Measurements from ENCODE around the gene ZNF451.

The ZNF451 gene

DNA sequence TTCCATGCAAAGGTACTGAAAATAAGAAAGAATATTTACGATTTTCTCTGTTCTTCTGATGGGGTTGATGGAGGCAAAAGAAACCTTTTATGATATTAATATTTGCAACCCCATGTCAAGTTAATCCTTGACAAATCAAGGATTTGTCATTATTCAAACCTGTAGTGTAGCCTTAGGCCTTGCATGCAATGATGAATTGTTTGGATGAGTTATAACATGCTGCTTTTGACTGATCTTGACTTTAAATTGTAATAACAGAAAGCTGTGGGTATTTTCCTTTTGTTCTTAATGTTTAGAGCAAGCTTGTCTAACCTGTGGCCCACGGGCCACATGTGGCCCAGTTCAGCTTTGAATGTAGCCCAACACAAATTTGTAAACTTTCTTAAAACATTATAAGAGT lies 69.1 kb downstream of the ZNF451 start:
- no peak for DNase-seq

DNA sequence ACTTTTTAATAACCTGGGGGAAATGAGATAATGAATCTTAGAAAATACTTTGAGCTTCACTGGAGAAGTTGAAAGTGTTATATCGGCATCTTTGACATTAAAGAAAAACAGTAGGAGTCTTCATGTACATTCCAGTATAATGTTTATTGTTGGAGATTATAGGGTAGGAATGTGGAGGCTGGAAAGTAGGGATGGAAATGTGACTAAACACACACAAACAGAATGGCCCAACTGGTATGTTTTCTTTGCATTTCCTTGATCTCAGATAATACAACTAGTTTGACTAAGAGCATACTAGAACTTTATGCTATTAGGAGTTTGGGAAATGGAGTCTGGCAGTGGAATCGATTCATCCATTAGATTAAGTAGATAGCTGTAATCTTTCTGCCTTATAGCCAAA lies 72.0 kb downstream of the ZNF451 start:
- no peak for DNase-seq

DNA sequence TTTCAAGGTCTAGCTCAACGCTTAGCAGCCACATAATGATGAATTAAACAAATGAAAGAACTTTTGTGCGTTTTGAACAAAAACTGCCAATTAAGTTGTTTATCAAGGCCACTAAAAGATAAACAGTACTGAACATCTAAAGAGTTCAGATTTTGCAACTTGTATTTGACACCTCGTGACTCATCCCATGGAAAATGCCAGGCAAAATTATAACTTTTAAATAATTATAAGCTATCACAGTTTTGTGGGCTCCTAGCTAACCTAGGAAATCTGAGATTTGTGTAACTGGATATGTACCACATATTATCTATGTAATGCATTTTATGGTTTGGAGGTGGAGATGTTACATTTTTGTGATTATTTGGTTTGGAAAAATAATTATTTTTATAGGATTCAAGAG lies 72.5 kb downstream of the ZNF451 start:
- DNase-seq: no peak

DNA sequence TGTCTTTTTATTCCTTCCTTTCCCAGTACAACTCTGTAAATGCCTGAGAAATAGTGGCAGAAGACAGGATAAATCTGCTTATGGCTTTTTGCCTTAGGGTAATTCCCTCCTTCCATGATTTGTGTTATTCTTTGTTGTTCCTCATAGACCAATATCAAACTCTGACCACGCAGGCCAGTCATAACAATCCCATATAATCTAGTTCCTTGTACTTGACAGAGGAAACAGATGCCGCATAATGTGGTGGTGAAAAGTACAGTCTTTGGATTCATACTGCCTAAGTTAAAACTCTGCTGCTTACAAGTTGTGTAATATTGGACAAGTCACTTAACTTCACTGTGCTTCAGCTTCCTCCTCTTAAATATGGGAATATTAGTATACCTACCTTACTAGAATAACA lies 74.0 kb downstream of the ZNF451 start:
- DNase-seq: no peak

DNA sequence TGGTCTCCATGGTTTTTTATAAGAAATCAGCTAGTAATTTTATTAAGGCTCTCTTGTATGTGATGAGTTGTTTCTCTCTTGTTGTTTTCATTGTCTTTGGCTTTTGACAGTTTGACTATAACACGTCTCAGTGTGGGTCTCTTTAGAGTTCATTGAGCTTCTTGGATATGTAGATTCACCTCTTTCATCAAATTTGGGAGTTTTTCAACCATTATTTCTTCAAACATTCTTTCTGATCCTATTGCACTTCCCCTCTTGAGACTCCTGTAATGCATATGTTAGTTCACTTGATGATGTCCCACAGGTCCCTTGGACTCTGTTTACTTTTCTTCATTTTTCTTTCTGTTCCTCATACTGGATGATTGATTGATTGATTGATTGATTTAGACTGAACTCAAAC lies 75.1 kb downstream of the ZNF451 start:
- no peak for DNase-seq

DNA sequence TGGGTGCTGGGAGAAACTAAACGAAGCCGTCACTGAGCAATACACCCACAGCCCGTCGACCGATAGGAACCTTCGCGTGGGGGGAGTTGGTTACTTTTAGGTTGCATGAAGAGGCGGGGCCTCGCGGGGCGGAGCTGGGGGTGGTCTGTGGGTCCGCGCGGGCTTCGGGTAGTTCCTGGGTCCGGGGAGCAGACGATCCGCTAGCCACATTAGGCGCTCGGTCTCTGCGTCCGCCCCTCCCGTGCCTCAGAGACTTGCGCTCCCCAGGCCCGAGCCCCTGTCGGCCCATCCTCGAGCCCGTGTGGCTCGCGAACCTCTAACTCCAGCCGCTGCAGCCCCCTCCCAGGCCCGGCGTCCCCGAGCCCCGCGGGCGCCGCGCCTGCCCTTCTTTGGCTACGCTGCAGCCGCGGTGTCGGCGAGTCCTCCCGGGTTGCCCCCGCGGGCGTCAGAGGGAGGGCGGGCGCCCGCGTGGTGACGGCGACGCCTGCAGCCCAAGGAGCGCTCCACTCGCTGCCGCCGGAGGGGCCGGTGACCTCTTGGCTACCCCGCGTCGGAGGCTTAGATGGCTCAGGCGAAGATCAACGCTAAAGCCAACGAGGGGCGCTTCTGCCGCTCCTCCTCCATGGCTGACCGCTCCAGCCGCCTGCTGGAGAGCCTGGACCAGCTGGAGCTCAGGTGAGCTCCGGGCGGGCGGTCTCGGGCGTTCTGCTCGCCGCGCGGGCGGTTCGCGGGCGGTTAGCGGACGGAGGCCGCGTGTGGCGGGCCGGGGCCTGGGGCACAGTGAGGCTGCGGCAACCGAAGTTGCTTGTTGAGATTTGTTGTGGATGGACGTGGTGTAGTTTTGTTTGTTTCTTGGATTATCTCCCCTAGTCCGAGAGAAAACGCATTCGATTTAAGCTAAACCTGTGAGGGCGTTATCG lies 82.4 kb downstream of the ZNF451 start, which contains the start of gene BAG2:
Gene BAG2, plus strand, starts transcription at position 191 of the 920 bp plus-strand sequence. Its CDS starts 372 bp downstream, at position 563.
- DNase-seq: peak; percentile 97

DNA sequence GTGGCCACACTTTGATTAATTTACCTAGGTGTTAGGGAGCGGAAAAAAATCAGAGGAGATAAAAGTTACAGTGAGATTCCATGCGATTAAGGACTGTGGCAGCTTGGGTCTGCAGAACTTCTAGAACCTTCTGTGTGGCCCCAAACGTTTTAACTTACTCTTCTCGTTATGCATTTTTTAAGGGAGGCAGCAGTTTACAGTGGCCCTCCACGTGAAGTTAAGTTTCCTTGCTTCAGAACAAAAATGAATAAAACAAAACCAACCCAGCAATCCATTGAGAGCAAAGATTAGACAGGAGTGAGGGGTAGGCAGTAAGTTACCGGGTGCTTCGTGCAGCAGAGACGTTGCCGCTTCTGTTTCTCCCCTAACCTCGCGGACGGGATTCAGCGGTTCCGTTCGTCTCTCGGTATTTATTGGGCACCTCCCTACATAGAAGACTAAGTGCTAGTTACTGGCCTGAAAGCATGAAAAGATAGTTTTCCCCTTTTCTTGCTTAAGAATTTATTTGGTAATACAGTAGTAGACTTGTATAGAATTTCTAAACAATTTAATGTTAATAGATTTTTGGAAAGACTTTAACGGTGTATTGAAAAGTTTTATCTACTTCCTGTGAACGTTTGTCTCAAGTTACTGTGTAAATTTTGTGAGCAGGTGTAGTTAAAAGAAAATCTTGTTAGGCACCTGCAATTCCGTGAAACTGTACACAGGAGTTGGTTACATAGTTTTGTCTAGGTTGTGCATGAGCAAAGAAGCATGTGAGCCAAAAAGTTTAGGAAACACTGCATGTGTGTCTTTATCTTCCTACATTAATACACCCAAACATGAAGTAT lies 83.3 kb downstream of the ZNF451 start:
- peak; percentile 50 for DNase-seq

DNA sequence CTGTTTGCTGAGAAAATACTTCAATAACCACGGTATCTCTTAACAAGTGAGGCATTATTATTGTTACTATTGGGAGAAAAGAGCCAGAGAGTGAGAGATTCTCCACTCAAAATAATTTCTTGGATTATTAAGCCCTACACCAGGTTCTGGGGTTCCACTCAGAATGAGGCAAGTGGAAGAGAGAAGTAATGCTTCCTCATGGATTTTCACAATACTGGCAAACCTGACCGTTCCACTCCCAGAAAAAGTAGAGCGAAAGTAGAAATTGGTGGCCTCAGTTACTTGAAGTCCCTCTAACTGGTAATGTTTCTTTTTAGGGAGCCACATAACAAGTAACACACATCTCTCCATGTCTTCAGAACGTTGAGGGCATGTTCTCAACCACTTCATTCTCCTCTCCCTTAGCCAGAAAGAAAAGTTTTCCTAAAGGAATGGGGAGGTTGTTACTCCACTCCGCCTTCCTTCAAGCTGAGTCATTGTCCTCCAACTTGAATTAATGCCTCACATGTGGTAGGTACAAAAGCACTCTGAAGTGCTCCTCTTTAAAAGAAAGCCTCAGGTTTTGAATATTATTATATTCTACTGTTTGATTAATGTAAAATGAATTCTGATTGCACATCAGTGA lies 84.0 kb downstream of the ZNF451 start:
- no peak for DNase-seq

DNA sequence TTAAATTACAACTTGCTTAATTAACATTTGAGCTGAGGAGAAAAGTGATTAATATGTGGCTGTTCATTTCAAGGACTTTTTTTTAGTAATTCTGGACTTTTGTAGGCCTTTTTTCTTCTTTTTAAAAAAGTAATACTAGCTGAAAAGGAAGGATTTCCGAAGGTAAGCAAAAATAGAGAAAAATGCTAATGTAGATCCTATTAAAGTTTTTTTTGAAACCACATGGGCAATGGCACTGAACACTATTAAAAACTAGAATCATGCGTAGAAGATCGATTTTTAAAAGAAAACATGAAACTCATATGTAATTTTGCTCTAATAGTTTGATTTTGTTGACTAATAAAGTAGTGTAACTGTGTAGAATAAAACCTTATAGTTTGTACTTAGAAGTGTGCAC lies 84.5 kb downstream of the ZNF451 start:
- no peak for DNase-seq

DNA sequence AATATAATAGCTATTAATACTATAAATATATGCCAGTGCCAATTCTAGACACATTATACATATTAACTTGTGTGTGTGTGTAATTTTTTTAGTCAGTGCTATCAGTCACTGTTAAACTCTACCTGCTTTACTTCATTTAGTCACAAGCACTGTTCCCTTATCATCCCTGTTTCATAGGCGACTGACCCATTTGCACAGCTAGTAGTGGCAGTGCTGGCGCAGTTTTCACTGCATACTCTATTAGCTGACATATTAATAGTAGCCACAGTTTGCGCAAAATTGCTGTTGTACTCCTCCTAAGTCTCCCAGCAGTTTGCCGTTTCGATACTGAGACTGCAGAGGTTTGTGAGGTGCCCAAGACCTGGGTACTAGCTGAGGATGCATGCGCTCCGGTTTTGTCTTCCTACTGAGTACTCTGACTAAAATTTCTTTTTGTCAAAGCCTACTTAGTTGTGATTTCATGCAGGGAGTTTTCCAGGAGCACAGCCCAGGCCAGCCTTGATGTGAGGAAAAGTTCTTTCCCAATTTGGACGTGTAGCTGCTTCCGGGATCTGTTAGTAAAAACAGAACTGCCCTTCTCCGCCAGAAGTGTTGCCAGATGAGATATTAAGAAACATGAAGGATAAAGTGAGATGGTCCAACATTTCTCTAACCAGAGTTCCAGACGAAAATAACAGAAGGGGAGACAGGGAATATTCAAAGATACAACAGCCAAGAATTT lies 87.7 kb downstream of the ZNF451 start:
- no peak for DNase-seq

DNA sequence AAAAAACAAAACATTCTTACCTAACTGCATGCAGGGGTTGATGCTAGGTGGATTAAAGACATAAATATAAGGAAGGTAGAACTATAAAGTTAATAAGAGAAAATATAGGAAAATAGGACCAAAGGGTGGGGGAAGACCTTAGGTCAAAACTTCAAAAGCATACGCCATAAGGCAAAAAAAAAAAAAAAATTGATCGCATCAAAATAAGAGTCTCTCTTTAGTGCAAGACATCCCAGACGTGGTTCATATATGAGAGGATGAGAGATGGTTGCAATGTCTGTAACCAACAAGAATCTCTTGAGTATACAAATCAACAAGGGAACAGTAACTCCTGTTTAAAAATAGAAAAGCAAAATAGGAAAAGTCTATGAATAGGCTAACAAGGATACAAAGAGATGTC lies 90.6 kb downstream of the ZNF451 start:
- DNase-seq: no peak

DNA sequence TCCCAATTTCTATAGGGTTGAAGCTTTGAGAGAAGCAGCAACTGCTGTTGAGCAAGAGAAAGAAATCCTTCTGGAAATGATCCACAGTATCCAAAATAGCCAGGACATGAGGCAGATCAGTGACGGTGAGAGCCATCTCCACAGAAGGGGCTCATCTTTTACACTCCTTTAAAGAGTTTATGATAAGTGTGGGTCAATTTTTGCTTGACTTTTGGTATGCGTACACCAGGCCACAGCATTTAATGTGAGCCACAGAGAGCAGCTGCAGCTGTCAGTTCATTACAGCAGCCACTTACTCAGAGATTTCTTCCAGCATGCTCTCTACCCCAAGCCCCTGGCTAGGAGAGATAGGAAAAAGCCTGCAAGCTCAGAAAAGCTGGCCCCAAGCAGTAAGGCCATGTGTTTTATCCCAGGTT lies 92.0 kb downstream of the ZNF451 start:
- DNase-seq: no peak

DNA sequence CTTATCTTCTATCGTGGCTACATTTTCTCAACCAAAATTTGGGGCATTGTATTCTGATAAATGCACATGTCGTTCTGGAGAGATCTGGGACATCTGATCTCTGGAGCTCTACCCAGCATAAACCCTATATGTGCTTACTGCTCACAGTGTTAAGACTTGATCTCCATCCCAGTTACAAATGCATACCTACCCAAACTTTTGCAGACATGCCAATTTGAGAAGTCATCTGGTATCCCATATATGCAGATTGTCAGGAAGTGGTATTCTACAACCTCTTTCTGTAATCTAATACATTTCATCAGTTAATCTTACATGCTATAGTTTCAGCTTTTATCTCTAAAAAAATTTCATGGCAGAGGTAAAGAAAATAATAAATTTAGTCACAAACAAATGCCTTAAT lies 93.3 kb downstream of the ZNF451 start:
- no peak for DNase-seq

DNA sequence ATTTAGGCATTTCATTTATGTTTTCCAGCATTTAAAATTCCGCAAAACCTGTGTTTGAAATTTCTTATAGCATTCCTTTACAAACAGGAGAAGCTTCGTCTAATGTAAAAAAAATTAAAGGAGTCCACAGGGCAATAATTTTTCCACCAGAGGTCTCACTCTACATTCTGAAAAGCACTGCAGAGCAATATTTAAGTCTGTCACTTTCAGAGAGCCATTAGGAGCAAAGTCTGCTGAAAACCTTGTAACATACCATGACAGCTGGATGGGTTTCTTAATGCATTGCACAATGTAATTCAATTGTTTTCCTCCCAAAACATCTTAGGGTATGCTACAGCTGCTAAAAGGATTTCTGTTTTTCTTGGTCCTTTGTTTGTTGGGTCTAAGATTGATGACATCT lies 100.2 kb downstream of the ZNF451 start:
- no peak for DNase-seq

DNA sequence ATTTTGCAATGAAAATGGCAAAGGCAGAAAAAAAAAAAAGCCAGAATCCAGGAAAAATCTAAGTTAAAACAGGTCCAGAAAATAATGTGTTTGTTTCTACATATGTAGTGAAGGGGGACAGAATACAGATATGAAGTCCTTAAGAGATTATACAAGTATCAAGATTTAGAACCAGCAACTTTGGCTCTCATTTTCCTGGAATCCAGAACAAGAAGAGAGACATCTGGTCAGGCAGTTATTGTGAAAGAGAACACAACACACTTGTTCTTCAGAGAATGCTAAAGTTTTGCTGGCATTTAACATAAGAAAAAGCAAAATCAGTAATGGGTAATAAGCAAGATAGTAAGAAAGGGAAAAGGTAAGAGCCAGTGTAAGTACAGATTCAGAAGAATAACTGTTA lies 103.2 kb downstream of the ZNF451 start:
- DNase-seq: no peak

DNA sequence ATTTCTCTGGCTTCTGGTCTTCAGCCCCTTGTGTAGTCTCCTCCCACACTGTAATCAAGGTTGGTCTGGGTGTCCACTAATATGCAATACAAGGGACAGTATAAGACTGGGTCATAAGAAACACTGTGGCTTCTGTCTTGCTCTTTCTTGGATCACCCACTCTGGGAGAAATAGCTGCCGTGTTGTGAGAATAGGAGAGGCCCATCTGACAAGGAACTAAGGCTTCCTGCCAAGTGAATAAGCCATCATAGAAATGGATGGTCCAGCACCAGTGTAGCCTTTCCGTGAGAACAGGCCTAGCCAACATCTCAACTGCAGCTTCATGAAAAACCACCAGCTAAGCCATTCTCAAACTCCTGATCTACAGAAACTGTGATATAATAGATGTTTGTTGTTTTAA lies 105.5 kb downstream of the ZNF451 start:
- DNase-seq: no peak

DNA sequence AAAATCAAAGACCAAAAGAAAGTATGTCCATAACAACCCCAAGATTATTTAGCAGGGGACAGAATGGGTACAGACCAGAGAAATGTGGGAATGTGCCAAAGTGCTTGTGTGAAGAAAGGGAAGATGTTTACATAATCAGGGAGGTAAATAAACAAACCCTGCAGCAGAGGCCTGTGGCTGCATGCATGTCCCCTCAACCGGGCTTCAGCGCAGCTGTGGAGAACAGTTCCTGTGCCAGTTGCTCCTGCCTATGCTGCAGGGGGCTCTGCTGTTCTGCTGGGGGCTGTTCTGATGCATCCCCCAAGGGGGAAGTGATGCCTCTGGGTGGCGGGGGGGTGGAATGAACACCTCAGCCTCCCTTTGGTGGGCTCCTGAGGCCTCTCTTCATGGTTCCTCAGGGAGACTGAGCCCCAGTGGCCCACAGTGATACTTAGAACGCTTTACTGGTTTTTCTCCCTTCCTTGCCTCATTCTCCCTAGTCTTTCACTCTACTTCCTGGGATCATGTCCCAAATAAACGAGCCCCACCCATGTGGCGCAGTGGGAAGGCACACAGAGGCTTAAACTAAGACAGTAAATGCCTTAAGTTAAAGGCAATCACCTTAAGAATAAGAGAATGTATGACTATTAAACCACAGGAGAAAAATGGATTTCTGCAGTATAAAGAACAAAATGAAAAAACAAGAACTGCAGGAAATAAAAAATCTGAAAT lies 109.1 kb downstream of the ZNF451 start:
- no peak for DNase-seq

DNA sequence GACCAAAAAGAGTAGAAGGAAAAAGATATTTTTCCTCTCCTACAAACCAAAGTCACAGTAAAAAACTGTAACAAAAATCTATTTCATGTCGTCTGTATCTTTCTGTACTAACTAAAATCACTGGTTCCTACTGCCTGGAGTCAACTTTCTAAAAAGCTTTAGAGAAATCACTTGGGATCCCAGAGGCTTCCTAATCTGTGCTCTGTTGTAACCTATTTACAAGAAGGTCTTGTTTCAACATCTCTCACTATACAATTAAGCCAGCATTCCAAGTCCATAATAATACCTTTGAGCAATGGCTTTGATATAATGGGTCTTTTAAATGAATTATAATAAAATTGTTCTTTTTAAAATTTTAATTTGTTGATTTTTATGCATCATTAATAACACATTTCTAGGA lies 111.7 kb downstream of the ZNF451 start:
- no peak for DNase-seq

DNA sequence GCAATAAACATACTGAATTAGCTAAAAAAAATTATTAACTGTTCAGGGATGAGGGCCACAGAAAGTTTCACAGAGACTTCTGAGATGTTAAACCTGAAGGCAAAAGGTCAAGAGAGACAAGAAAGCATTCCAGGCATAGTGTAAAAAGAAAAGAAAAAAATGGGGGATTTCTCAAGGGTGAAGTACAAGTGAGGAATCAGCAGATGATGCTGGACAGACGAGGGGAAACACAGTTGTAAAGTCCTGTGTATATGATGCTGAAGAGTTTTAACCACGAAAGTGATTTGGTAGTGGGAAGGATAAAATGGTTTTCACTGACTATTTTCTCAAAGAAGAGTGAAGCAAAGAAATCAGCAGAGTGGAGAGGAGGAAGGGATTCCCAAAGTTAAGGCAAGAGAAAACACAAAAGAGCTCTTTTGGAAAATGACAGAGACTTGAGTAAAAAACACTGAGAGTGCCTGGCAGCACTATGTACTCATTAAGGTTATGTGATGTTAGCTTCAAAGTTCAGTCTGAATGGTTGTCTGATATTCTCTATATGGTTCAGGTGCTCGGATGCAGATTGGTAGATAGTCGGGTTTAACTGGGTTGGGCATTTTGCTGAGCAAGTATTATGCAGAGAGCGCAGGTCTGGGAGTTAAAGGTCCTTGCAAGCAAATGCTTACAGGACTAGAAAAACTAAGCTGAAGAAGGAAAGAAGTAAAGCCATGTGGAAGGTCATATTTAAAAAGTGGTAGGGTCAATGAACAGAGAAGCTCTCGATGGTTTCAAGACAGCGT lies 115.8 kb downstream of the ZNF451 start:
- no peak for DNase-seq

DNA sequence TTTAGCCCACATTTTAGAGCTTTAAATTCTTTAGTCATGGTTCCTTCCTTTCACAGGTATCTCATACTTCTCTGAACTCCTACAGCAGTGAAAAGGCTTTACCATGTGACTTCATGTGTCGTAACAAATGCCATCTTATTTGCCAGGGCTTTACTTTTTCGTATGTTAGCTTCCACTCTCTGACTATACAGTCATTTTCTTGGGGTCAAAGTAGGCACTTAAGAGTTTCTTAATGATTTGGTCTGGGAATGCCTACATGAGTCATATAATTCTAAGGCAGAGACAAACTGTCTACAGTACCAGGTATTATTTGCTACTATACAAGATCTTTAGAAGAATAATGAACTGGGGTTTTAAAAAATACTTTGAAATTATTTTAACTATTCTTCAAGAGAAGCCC lies 117.2 kb downstream of the ZNF451 start:
- no peak for DNase-seq

DNA sequence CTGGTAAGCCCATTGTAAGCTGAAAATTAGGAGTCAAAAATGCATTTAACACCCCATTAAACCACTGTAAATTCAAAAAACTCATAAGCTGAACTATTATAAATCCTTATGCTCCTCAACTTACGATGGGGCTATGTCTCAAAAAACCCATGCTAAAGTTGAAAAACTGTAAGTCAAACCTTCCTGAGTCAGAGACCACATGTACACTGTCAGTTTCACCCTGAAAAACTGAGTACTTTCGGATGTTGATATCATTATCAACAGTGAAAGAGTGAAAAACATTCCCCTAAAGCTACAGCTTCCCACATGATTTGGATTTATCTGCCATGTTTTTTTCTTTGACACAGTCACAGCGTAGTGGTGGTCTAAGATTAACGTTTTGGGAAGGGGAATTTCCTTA lies 117.9 kb downstream of the ZNF451 start:
- DNase-seq: no peak

Measured in stimulated activated CD4-positive, alpha-beta T cell treated with anti-CD3 and anti-CD28 coated beads, Interleukin-15, amount 100 ng/mL, for 24 hours (primary cell).